Measurements from ENCODE around the gene SLC66A2. TPM values are rescaled to one million over a fixed set of nuclear protein-coding genes. Genes with fewer than 3 reads are reported as not detected.
A peak's percentile ranks its signal among the peaks of the same experiment; 100 is the strongest.

The SLC66A2 gene
- total and polyA plus RNA-seq, 2 experiments from 2014 or later: 33.1 to 67.0 TPM

GRCh38 chr18:79952996-79953559 is 1.6 kb upstream of the SLC66A2 start:
- 95% methylated on average over 24 of the region's 24 CpGs for WGBS, 2 experiments (ENCODE audit: low coverage in 1 of 2, low lambda C conversion rate in 2 of 2, missing lambda C conversion rate in 2 of 2)
- H3K27me3 ChIP-seq (replicated peaks; ENCODE audit: insufficient read depth): no peaks in the 10 kb centered on the region
- no peak overlapping the region for H3K4me3 ChIP-seq
- no peak overlapping the region for H2AFZ ChIP-seq
- H3K9ac ChIP-seq: no peak overlapping the region
- no peaks in the 10 kb centered on the region for H3K9me3 ChIP-seq (ENCODE audit: low read depth)
- in situ Hi-C loops (cut with MboI): no loop called here
- H3F3A ChIP-seq (ENCODE audit: insufficient read depth): no peaks in the 10 kb centered on the region
- no peaks in the 10 kb centered on the region for H3K36me3 ChIP-seq (ENCODE audit: low read depth)
- no peaks in the 10 kb centered on the region for H3K9me2 ChIP-seq (ENCODE audit: insufficient read depth)
- H3K4me2 ChIP-seq (ENCODE audit: unreplicated experiment): no peak overlapping the region
- no peaks in the 10 kb centered on the region for H4K20me1 ChIP-seq (ENCODE audit: insufficient read depth)
- DNase-seq: no peak
- TF ChIP-seq EZH2 (IDR thresholded peaks at IDR 0.05; ENCODE audit: insufficient read depth, poor library complexity, severe bottlenecking): no peak
- TF ChIP-seq EZH2phosphoT487 (IDR thresholded peaks at IDR 0.05; ENCODE audit: insufficient read depth, low read depth): no peak
- H3K27ac ChIP-seq: no peak overlapping the region
- peaks cover 27% of the 10 kb centered on the region for H3K79me2 ChIP-seq (ENCODE audit: insufficient read depth)
- peaks cover 9% of the 10 kb centered on the region for H3K4me1 ChIP-seq (ENCODE audit: insufficient read depth)

GRCh38 chr18:79952456-79952995 is 1.1 kb upstream of the SLC66A2 start:
- in situ Hi-C loops (cut with MboI): no loop called here
- no peak for DNase-seq
- peak overlapping the region; percentile 85 for H2AFZ ChIP-seq
- TF ChIP-seq EZH2 (IDR thresholded peaks at IDR 0.05; ENCODE audit: insufficient read depth, poor library complexity, severe bottlenecking) (no peak), EZH2phosphoT487 (IDR thresholded peaks at IDR 0.05; ENCODE audit: insufficient read depth, low read depth) (no peak)
- no peaks in the 10 kb centered on the region for H3F3A ChIP-seq (ENCODE audit: insufficient read depth)
- H3K4me1 ChIP-seq (ENCODE audit: insufficient read depth): peaks cover 9% of the 10 kb centered on the region
- H3K4me2 ChIP-seq (ENCODE audit: unreplicated experiment): peak overlapping the region; percentile 71
- no peak overlapping the region for H3K27ac ChIP-seq
- H3K79me2 ChIP-seq (ENCODE audit: insufficient read depth): peaks cover 33% of the 10 kb centered on the region
- WGBS, 2 experiments (ENCODE audit: low coverage in 1 of 2, low lambda C conversion rate in 2 of 2, missing lambda C conversion rate in 2 of 2): 17 to 47% methylated on average over 7 to 43 of the region's 43 CpGs
- no peaks in the 10 kb centered on the region for H4K20me1 ChIP-seq (ENCODE audit: insufficient read depth)
- peak overlapping the region; percentile 85 for H3K9ac ChIP-seq
- no peaks in the 10 kb centered on the region for H3K9me2 ChIP-seq (ENCODE audit: insufficient read depth)
- no peaks in the 10 kb centered on the region for H3K27me3 ChIP-seq (replicated peaks; ENCODE audit: insufficient read depth)
- no peaks in the 10 kb centered on the region for H3K9me3 ChIP-seq (ENCODE audit: low read depth)
- H3K4me3 ChIP-seq: peak overlapping the region; percentile 84
- no peaks in the 10 kb centered on the region for H3K36me3 ChIP-seq (ENCODE audit: low read depth)

GRCh38 chr18:79950515-79951341 is 725 bp downstream of the SLC66A2 start:
- H3K9me3 ChIP-seq (ENCODE audit: low read depth): no peaks in the 10 kb centered on the region
- H3K4me2 ChIP-seq (ENCODE audit: unreplicated experiment): peak overlapping the region; percentile 99
- no peaks in the 10 kb centered on the region for H3F3A ChIP-seq (ENCODE audit: insufficient read depth)
- peak overlapping the region; percentile 59 for H2AFZ ChIP-seq
- peak; percentile 73 for DNase-seq
- no peaks in the 10 kb centered on the region for H4K20me1 ChIP-seq (ENCODE audit: insufficient read depth)
- peaks cover 49% of the 10 kb centered on the region for H3K79me2 ChIP-seq (ENCODE audit: insufficient read depth)
- no peaks in the 10 kb centered on the region for H3K36me3 ChIP-seq (ENCODE audit: low read depth)
- 1 to 2% methylated on average over 42 to 61 of the region's 81 CpGs for WGBS, 2 experiments (ENCODE audit: low coverage in 1 of 2, low lambda C conversion rate in 2 of 2, missing lambda C conversion rate in 2 of 2)
- H3K4me1 ChIP-seq (ENCODE audit: insufficient read depth): peaks cover 14% of the 10 kb centered on the region
- peak overlapping the region; percentile 85 for H3K9ac ChIP-seq
- H3K27me3 ChIP-seq (replicated peaks; ENCODE audit: insufficient read depth): no peaks in the 10 kb centered on the region
- peak overlapping the region; percentile 40 for H3K27ac ChIP-seq
- TF ChIP-seq EZH2 (IDR thresholded peaks at IDR 0.05; ENCODE audit: insufficient read depth, poor library complexity, severe bottlenecking) (no peak), EZH2phosphoT487 (IDR thresholded peaks at IDR 0.05; ENCODE audit: insufficient read depth, low read depth) (no peak)
- in situ Hi-C loops (cut with MboI): no loop called here
- H3K4me3 ChIP-seq: peak overlapping the region; percentile 84
- H3K9me2 ChIP-seq (ENCODE audit: insufficient read depth): no peaks in the 10 kb centered on the region

- H3K27ac ChIP-seq: peak overlapping the region; percentile 40; the same call in 1 of the 2 replicates
- no peaks in the 10 kb centered on the region for H4K20me1 ChIP-seq (ENCODE audit: insufficient read depth)
- H3K4me2 ChIP-seq (ENCODE audit: unreplicated experiment): peak overlapping the region; percentile 99
- peak; percentile 46 for DNase-seq
- in situ Hi-C loops (cut with MboI): no loop called here
- no peaks in the 10 kb centered on the region for H3K9me2 ChIP-seq (ENCODE audit: insufficient read depth)
- no peaks in the 10 kb centered on the region for H3K36me3 ChIP-seq (ENCODE audit: low read depth)
- TF ChIP-seq EZH2 (IDR thresholded peaks at IDR 0.05; ENCODE audit: insufficient read depth, poor library complexity, severe bottlenecking) (no peak), EZH2phosphoT487 (IDR thresholded peaks at IDR 0.05; ENCODE audit: insufficient read depth, low read depth) (no peak)
- no peaks in the 10 kb centered on the region for H3F3A ChIP-seq (ENCODE audit: insufficient read depth)
- no peak overlapping the region for H2AFZ ChIP-seq
- peaks cover 57% of the 10 kb centered on the region for H3K79me2 ChIP-seq (ENCODE audit: insufficient read depth)
- H3K27me3 ChIP-seq (replicated peaks; ENCODE audit: insufficient read depth): no peaks in the 10 kb centered on the region
- peak overlapping the region; percentile 85 for H3K9ac ChIP-seq
- H3K4me3 ChIP-seq: peak overlapping the region; percentile 84
- no peaks in the 10 kb centered on the region for H3K9me3 ChIP-seq (ENCODE audit: low read depth)
- WGBS, 2 experiments (ENCODE audit: low coverage in 1 of 2, low lambda C conversion rate in 2 of 2, missing lambda C conversion rate in 2 of 2): 67 to 70% methylated on average over 12 of the region's 12 CpGs
- peaks cover 14% of the 10 kb centered on the region for H3K4me1 ChIP-seq (ENCODE audit: insufficient read depth)
These were observed 1.6 kb downstream of the SLC66A2 start for GRCh38 chr18:79949697-79950487.

Data from GM23248 (cell line).